Fibroblast of peridontal ligament (primary cell): ENCODE data around the gene ASTL.

ENCODE experiments used
- DNase-seq: peaks from one replicate; pipeline ENCODE4 v3.0.0-alpha.2; 2010; ENCODE audit errors: extremely low read depth

The ASTL gene

DNA sequence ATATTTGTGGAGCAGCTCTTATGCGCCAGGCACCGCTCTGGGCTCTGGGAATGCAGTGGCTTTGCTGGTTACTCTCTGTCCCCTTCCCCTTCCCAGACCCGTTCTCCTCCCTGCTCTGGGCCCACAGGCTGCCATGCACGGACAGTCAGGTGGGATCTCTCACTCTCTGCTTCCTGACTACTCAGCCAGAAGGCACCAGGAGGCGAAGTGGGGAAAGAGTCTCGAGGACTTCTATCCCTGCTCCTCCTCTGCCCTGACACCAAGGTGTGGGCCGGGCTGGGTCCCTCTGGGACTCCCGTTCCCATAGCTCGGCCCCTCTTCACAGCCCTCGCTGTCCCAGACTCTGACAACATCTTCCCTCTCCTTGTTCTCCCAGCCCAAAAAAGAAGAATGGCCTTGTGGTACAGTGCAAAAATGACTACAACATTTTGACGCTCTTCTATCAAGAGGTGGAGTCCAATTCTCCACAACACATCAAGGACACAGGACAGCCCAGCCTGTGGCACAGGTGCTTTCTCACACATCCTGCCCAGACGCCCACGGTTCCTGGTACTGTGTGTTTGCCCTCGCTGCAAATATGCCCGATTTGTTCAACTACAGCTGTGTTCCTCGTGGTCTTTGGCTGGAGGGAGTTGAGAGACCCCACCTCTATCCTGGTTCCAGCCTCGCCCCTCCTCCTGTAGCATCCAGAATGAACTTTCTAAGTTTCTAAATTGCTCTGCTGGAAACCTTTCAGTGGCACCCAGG lies 21.0 kb upstream of the ASTL start:
- DNase-seq = no peak

DNA sequence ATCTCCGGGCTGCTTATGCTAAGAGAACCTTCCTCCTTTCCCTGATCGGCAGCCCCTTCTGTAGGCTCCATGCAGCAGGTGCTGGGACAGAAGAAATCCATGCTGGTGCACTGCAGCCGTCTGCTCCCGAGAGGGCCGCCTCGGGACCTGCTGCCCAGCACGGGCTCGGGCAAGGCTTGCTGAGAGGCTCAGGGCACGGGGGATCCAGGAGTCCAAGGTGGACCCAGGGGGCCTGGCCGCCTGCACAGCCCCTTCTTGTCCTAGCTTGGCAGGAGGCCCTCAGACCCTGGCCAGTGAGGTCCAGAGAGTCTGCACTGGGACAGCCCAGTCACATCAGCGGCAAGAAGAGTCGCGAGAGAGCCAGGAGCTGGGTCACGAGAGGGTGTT lies 20.2 kb upstream of the ASTL start:
- DNase-seq = no peak

DNA sequence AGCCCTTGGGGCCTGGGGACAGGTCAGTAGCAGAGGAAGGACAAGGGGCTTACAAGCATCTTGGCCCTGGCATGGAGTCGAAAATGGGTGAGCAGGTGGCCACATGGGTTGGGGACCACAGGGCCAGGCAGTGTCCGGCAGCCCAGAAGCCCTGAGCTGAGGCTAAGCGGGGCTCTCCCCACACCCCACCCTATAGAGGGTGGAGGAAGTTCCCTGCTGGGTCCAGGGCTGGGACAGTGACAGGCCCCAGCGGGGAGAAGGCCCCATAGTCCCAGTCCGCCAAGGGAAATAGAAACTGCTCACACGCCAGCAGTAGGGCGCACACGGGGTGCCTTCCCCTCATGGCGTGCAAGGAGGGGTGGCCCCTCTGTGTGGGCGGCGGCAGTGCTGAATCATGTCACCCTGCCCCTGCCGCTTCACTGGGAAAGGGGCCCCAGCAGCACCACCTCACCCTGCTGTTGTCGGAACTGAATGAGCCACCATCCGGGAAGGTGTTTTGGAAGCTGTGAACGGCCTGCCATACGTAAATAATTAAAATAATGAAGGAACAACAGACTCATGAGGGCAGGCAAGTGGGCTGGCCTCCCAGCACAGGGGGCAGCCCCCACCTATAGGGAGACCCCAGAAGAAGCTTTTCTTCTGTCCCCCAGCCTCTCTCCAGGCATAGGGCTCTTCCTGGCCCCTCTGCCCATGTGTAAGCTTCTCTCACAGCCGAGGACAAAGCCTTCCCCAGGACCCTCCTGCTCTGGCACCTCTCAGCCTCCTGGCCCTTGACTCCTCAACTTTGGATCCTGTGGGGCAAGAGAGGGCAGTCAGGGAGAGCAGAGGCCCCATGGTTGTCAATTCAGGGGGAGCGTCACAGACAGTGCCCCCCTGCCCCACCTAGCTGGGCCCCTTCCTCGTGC lies 19.6 kb upstream of the ASTL start:
- no peak for DNase-seq

DNA sequence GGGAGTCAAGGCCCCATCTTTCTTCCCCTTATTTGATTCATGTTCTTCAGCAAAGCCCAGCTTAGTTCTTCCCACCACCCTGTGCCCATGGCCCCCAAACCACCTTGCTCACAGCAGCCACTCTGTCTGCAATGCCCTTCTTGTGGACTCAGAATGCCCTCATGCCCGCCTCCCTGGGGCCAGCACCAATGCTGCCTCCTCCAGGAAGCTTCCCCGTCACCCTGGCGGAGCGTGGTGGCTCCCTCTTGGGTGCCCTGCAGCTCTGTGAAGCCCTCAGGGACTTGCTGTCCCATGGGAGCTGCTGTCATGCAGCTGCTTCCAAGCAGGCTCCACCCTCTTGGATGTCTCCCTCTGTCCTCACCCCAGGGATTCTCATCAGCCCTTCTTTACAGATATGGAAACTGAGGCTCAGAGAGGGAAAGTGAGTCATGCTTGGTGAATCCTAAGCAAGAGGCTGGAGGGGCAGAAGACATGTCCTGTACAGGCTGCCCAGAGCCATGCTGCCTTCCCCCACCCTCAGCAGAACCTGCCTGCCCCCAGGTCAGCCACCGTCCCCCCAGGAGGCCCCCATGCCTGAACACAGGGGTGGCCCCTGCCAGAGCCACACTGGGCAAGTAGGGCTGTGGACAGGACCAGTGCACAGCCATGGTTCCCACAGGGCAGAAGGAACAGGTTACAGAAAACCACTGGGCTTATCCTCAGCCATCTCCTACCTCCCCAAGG lies 18.8 kb upstream of the ASTL start:
- DNase-seq = no peak

DNA sequence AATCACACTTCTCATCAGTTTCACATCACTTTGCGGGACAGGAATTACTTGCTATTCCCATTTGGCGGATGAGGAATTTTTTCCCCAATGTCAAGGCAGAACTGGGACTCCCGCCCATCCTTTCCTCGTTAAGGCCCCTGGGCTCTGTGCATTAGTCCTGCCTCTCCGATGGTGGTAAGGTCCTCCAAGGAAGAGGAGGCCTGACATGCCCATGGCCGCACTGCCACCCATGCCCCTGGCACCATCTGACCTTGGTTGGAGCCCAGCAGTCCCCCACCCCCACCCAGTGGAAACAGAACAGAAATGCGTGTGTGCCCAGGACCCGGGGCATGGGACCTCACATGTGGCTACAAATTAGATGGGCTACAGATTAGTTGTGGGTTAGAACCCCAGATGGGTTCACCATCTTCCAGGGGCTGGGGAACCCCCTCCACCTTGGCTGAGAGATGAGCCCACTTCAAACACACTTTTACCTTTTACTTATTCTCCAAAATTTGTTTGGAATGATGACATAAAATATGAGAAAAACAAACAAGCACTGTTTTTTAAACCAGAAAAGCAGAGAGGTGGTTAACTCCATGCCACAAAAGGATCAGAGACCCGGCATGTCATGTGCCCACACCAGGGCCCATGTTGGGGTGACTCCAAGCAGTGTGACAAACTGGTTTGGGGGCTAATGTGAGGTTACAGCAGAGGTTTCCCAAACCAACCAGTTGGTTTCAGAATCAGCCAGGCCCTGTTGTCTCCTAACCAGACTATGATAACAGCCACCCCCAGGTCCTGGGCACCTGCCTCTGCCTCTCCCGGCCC lies 17.9 kb upstream of the ASTL start:
- no peak for DNase-seq

DNA sequence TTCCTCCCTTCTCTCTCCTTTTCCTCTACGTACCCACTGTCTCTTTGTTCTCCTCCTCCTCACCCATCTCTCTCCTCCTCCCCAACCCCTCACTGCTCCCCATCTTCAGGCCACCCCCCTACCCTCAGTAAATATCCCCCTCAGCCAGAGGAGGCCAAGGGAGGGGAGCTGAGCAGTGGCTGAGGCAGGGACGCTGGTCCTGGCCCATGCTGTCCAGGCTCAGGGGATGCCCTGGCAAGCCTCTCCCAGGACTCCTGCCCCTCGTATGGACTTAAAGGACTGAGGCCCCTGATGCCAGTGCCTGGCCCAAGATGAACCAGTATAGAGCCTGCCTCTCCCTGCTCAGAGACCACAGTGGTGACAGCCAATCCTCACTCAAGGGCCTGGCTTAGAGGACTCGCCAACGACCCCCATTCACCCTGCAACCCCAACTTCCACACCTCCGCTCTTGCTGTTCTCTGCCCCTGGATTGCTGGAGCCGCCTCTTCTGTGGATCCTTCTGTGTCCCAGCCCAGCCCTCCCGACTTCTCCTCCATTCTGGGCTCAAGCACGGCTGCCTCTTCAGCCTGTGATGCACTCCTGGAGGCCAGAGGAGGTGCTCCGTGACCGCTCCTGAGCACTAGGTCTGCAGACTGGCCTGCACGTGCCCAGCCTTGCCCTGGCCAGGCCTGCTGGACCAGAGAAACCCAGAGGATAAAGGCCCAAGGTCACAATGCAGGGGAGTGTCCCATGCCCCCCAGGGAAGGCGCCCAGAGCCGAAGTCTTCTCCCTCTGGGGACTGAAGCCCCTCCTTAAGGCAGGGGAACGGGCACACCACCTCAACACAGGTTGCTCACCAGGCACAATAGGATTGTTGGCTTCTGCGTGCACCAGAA lies 16.4 kb upstream of the ASTL start:
- no peak for DNase-seq

DNA sequence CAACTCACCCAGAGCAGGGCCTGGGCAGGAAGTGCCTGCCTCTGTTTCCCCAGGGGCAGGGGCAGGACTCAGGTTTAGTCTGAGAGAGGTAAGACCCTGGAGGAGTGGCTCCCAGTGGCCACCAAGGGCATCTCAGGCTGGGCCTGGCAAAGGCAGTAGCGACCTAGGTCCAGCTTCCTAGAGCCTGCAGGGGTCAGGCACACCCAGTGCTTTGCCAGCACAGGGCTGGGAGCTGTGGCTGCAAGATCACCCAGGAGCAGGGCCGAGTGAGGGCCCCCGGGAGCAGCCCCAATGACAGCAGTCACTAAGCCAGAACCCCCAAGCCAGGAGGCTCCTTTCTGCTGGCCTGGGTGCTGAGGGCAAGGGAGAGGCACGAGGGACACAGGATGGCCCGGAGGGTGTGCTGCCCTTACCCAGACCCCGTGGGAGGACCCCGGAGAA lies 15.7 kb upstream of the ASTL start:
- DNase-seq = no peak

DNA sequence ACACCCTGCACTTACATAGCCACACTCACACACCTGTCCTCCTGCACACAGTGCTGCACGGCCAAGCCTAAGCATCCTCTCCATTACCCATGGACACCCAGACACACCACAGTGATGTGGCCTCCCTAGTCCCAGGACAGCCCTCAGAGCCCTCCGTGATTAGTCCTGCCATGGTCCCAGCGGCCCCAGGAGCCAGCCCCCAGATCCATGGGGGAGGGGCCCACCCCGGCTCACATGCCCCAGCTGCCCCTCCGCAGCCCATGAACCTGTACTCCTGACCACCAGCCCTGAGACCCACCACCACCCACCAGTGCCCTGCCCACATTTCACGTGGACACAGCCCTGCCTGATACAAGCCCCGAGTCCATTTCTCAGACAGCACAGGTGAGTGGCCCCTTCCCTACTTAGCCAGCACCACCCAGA lies 15.0 kb upstream of the ASTL start:
- DNase-seq = no peak

DNA sequence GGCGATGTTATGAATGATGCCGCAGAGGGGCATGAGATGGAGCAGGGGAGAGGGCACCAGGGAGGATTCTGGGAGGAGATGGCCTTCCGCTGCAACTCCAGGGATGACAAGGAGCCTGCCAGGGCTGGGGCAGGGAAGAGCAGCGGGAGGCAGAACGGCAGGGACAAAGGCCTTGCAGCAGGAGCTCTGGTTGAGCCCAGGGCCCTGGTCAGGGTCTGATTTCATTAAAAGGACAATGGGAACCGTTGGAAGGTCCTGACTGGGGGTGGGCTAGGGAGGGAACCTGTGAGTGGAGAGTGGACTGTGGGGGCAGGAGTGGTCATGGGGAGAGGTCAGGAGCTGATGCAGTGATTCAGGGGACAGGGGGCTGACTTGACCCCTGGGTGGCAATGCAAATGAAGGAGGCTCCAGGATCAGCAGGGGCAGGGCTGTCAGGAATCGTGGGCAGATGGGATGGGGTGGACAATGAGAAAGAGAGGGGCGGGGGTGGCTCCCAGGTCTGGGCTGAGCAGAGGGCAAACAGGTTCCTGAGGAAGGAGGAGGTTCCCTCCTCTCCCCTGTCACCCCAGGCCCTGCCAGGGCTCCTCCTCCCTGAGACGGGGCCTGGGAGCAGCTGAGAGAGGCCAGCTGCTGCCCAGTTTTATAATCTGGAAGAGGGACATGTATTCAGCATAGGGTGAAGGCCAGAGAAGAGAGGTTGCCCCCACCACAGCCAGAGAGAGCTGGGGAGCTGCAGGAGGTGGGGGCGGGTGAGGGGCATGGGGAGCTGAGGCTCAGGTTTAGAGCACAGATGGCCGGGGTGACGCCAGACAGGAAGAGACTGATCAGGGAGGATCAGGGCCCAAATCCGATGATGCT lies 14.2 kb upstream of the ASTL start:
- no peak for DNase-seq

DNA sequence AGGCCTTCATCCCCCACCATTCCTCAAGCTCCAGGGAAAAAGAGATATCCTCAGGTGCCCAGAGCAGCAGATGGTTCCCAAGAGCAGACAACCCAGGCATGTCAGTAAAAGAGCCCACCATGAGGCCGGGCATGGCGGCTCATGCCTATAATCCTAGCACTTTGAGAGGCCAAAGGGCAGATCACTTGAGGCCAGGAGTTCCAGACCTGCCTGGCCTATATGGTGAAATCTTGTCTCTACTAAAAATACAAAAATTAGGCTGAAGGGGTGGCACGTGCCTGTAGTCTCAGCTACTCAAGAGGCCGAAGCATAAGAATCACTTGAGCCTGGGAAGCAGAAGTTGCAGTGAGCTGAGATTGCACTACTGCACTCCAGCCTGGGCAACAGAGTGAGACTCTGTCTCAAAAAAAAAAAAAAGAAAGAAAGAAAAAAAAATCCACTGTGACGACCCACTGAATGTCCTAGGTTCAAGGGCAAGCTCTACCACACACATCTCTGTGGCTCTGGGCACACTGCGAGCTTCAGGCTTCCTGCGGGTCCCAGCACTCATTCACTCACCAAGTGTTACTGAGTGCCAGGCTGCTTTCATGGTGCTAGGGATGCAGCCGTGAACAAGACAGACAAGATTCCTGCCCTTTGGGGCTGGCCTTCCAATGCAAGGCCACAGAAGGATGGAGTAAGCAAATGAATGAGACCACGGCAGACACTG lies 13.4 kb upstream of the ASTL start:
- no peak for DNase-seq

DNA sequence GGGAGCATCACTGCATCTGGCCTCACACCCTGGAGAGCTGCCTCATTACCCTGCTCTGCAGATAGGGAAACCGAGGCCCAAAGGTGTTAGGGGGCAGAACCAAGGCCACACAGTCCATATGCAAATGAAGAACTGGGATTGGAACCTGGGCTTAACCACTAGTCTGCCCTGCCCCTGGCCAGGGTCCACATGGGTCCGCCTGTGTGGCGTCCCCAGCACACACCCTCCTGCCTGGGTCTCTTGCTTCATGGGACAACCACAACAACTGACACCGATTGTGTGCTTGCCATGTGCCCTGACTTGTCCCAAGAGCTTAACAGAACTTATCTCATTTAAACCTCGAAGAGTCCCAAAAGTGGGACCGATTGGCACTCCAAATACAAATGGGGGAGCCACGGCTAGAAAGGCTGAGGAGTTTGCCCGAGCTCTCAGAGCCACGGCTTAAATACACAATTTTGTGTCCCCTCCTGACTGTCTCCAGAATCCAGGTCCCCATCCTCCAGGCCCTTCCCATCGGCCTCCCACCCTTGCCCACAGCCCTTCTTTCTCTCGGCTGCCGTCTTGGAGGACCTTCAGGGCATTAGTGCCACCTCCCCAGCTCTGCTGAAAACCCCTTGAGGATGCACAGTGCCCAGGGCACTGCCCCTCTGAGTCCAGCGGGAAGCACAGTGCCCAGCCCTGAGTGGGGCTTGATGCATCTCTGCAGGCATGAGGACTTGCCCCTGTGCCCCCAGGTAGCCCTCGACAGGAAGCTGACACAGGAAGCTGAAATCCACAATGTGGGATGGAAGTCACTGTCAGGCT lies 12.7 kb upstream of the ASTL start:
- DNase-seq = no peak

DNA sequence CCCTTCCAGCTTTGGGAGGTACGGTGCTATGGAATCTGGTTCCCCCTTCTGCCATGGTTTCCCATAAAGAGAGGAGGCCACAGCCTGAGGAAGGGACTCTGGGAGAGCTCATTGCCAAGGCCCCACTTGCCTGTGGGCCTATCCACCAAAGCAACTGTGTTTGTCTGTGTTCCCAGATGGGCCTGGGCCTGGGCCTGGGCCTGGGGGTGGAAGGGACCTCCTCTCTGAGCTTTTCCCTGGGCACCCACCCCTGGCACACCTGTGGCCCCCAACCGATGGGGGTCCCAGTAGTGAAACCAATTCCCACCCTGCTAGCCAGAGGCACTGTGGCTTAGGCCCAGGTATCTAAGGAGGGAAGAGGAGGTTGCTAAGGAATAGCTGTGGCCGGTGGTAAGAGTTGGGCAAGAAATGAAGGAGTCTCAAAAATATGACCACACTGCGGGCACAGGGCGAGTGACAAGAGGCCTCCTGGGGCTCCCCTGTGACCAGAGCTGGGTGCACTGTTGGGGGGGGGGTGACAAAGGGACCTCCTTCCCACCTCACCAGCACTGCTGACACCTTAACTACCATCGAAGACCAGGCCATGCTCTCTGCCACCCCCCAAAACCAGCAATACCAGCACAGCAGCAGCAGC lies 11.8 kb upstream of the ASTL start:
- DNase-seq = no peak

DNA sequence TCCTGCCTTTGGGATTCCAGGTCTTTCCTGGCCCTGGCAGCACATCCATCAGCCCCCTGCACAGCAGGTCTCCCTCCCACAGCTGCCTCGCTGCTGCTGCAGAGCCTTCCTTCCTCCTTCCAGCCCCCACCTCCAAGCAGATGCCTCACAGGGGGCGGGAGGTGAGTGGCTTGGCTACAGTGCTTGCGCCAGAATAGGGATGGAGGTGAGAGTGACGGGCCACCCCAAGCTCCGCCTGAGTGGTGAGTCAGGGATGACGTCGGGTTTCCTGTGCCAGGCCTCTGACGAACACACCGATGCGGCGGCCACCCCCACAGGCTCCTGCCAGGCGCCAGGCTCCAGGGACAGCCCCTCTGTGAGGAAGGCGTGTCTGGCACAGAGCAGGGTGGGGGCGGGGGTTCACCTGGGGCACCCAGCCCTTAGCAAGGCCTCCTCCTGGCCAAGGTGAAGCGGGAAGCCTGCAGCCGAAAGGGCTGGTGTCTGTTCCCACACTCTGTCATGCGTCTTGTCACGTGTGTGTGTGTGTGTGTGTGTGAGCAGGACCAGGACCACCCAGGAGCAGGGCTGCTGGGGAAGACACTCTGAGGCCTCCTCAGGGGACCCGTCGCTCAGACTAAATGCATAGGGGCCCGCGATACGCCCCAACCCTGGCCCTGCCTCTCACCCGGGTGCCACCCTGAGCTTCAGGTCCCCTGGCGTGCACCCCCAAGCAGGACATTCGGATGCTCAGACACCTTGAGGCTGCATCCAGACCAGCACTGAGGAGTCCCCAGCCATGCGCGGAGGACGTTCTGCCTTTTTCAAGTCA lies 10.3 kb upstream of the ASTL start:
- DNase-seq = peak; percentile 60

DNA sequence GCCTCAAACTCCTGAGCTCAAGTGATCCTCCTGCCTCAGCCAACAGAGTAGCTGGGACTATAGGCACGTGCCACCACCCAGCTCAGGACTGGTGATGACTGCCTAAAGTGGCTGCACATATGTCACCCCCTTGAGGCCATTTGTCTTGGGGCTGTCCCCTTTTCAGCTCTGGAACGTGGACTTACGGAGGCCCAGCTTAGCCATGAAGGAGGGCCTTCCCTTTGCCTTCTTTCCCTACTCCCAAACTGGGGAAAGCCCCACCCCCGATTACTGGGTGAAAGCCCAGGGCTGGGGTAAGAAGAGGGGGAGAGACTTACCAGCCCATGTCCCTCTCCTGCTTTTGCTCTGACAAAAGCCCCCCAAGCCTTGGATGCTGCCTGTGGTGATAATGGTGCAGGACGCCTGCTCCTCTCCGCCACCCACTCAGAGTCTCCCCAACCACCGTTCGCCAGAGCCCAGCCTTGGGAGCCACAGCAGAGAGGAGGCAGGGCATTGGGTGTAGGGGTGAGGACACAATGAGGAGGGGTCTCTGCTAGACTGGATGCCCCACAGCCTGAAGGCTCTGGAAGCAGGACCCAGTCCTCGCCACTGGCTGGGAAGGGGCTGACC lies 9.4 kb upstream of the ASTL start:
- no peak for DNase-seq

DNA sequence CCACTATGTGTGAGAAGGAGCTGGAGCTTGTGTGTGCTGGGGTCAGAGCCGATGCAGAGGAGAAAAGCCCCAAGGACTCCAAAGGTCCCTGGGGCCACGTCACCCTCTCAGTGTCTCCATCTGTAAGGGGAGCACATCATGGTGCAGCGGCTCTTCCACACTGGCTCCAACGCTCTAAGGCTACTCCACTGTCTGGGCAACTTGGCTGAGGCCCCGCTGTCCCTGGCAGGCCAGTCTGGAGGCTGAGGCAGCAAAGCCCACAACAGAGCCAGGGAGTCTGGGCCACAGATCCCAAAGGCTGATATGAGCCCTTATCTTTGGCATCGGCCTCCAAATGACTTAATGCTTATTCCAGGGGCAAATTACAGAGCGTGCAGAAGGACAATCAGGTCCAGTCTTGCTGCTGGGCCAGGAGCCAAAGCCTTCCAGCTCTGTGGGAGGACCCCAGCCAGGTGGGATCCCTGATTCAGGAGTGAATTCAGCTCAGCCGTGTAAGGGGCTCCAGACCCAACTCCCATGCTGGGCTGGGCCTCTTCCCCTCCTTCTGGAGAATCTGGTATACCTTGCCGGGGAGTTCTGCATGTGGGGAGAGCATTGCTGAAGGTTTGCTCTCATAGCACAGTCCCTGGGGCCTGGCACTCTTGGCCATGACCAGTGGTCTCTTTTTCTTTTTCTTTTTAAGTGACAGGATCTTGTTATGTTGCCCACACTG lies 8.7 kb upstream of the ASTL start:
- DNase-seq = no peak
